Pericardium fibroblast (primary cell): ENCODE results near the gene VCAM1. TPM values are rescaled to one million over a fixed set of nuclear protein-coding genes. Genes with fewer than 3 reads are reported as not detected.

Experiments
- total RNA-seq: library from RNA; depleted of rRNA; stranded (reverse); fragments of >200 nt; gene quantifications from 2 replicates; pipeline ENCODE4 v1.2.3, GENCODE V29; 2015

The VCAM1 gene
- total RNA-seq = 2.9 and 5.4 TPM in 2 replicates

DNA sequence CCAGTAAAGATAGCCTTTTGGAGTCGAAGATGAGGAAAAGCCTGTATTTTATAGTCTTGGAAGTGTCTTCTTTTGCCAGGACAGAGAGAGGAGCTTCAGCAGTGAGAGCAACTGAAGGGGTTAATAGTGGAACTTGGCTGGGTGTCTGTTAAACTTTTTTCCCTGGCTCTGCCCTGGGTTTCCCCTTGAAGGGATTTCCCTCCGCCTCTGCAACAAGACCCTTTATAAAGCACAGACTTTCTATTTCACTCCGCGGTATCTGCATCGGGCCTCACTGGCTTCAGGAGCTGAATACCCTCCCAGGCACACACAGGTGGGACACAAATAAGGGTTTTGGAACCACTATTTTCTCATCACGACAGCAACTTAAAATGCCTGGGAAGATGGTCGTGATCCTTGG lies at the start of gene VCAM1:
VCAM1 (plus strand) TSS at position 253 of the 400 bp plus-strand sequence; CDS start at position 372, 119 bp downstream.

Other genes starting within 250 kb of the VCAM1 start
- 0.12 TPM in 1 of 2 replicates, not detected in the other for gene GPR88, start 181.6 kb upstream of the VCAM1 start, total RNA-seq
- 19.1 and 20.8 TPM in 2 replicates for gene EXTL2, start 175.1 kb downstream of the VCAM1 start, total RNA-seq
- gene SLC30A7, start 176.3 kb downstream of the VCAM1 start, total RNA-seq = 17.2 and 19.2 TPM in 2 replicates